ENCODE results near the gene ORM2.

The ORM2 gene

GRCh38 chr9:114349713-114350480 lies 20.2 kb downstream of the ORM2 start:
- DNase-seq (ENCODE audit: low read depth), result no peak

- no peak for DNase-seq (ENCODE audit: low read depth)
These were observed 21.1 kb downstream of the ORM2 start for GRCh38 chr9:114350636-114351401.

GRCh38 chr9:114351932-114352331 lies 22.3 kb downstream of the ORM2 start:
- no peak for DNase-seq (ENCODE audit: low read depth)

GRCh38 chr9:114355821-114356220 lies 26.2 kb downstream of the ORM2 start:
- DNase-seq (ENCODE audit: low read depth), result no peak

GRCh38 chr9:114356792-114357191 lies 27.1 kb downstream of the ORM2 start:
- DNase-seq (ENCODE audit: low read depth), result no peak

- DNase-seq (ENCODE audit: low read depth), result no peak
These were observed 27.7 kb downstream of the ORM2 start for GRCh38 chr9:114357360-114357759.

- DNase-seq (ENCODE audit: low read depth), result no peak
These were observed 28.3 kb downstream of the ORM2 start for GRCh38 chr9:114357911-114358328.

- no peak for DNase-seq (ENCODE audit: low read depth)
These were observed 30.1 kb downstream of the ORM2 start for GRCh38 chr9:114359801-114360200.

- no peak for DNase-seq (ENCODE audit: low read depth)
These were observed 31.9 kb downstream of the ORM2 start for GRCh38 chr9:114361542-114361941.

- DNase-seq (ENCODE audit: low read depth), result no peak
These were observed 32.7 kb downstream of the ORM2 start for GRCh38 chr9:114362394-114362793.

- DNase-seq (ENCODE audit: low read depth), result no peak
These were observed 33.8 kb downstream of the ORM2 start for GRCh38 chr9:114363424-114363823.

- no peak for DNase-seq (ENCODE audit: low read depth)
These were observed 34.7 kb downstream of the ORM2 start for GRCh38 chr9:114364134-114365041.

GRCh38 chr9:114365194-114365593 lies 35.5 kb downstream of the ORM2 start:
- no peak for DNase-seq (ENCODE audit: low read depth)

- DNase-seq (ENCODE audit: low read depth), result no peak
These were observed 36.9 kb downstream of the ORM2 start for GRCh38 chr9:114366334-114367128.

GRCh38 chr9:114367366-114367765 lies 37.7 kb downstream of the ORM2 start:
- DNase-seq (ENCODE audit: low read depth), result no peak

GRCh38 chr9:114367772-114368569 lies 38.3 kb downstream of the ORM2 start:
- DNase-seq (ENCODE audit: low read depth), result no peak

GRCh38 chr9:114369216-114370130 lies 39.8 kb downstream of the ORM2 start:
- no peak for DNase-seq (ENCODE audit: low read depth)

- DNase-seq (ENCODE audit: low read depth), result no peak
These were observed 40.7 kb downstream of the ORM2 start for GRCh38 chr9:114370251-114370967.

GRCh38 chr9:114370968-114371320 lies 41.3 kb downstream of the ORM2 start:
- no peak for DNase-seq (ENCODE audit: low read depth)
